B cell (primary cell): Measurements from ENCODE around the gene EFEMP1. TPM values are rescaled to one million over a fixed set of nuclear protein-coding genes. Genes with fewer than 3 reads are reported as not detected.

ENCODE experiments used
- ATAC-seq: fragments of 200-7000 bp; cut with Tn5 transposase; one replicate; pipeline ENCODE4 v1.10.0; 2021; ENCODE audit warnings: low read depth, mild to moderate bottlenecking, moderate number of reproducible peaks, moderate library complexity
- CTCF ChIA-PET: fragments of 350-600 bp; sonication (Branson Sonifier 250); formaldehyde crosslinking; loops from one replicate; lab custom pipeline; 2021; ENCODE audit warnings: antibody characterized with exemption, inconsistent platforms; lab: Charles Lee
- POLR2A ChIA-PET: fragments of 350-600 bp; sonication (Branson Sonifier 250); formaldehyde crosslinking; loops from one replicate; lab custom pipeline; 2021; ENCODE audit warnings: antibody characterized with exemption; lab: Charles Lee
- DNase-seq: peaks from one replicate; pipeline ENCODE4 v3.0.0; 2013
- H2AFZ ChIP-seq: 2 replicates; pipeline ENCODE4 v1.6.1; 2012; ENCODE audit warnings: mild to moderate bottlenecking, low read depth, low read length; ENCODE audit not compliant: insufficient read depth, poor library complexity, severe bottlenecking
- H3K27ac ChIP-seq, 2 donors: 1 replicate in 1 of 2; 2 replicates in 1 of 2; pipeline ENCODE4 v1.5.1; 2012 to 2013; ENCODE audit warnings: low read length in 2 of 2, mild to moderate bottlenecking in 2 of 2, moderate library complexity in 1 of 2
- H3K27me3 ChIP-seq, 4 experiments: fragments of 200-600 bp in 1 of 4; sonication (generic) in 1 of 4; replicated peaks in 1 of 4; 1 replicate in 2 of 4; 2 replicates in 2 of 4; pipeline versions ENCODE4 v1.6.1 to v1.7.0; 2013 to 2016; ENCODE audit warnings: low read length in 3 of 4, mild to moderate bottlenecking in 2 of 4, mixed read lengths in 1 of 4, moderate library complexity in 1 of 4; ENCODE audit not compliant: insufficient read depth in 4 of 4, control insufficient read depth in 3 of 4; ENCODE audit errors: control extremely low read depth in 1 of 4
- H3K36me3 ChIP-seq, 2 experiments: replicated peaks in 1 of 2; 1 replicate in 1 of 2; 2 replicates in 1 of 2; pipeline versions ENCODE4 v1.6.1 to v1.7.1; 2013; ENCODE audit warnings: low read length in 1 of 2; ENCODE audit not compliant: insufficient read depth in 2 of 2, control insufficient read depth in 1 of 2; ENCODE audit errors: control extremely low read depth in 1 of 2, extremely low read depth in 1 of 2
- H3K4me1 ChIP-seq, 2 donors: fragments of 200-600 bp in 1 of 2; sonication (generic) in 1 of 2; 1 replicate in 1 of 2; 2 replicates in 1 of 2; pipeline versions ENCODE4 v1.5.1 to v1.6.1; 2013 to 2017; ENCODE audit warnings: low read length in 2 of 2; ENCODE audit not compliant: control insufficient read depth in 2 of 2, insufficient read depth in 2 of 2
- H3K4me2 ChIP-seq: replicated peaks from 2 replicates; pipeline ENCODE3; 2012; ENCODE audit warnings: mild to moderate bottlenecking, low read depth, low read length; ENCODE audit not compliant: poor library complexity, severe bottlenecking
- H3K4me3 ChIP-seq, 5 experiments: fragments of 200-600 bp in 1 of 5; sonication (generic) in 1 of 5; 1 replicate in 3 of 5; 2 replicates in 2 of 5; pipeline versions ENCODE4 v1.5.1 to v1.7.0; 2011 to 2016; ENCODE audit warnings: low read length in 4 of 5, mild to moderate bottlenecking in 4 of 5, low read depth in 2 of 5, control low read depth in 1 of 5, moderate library complexity in 1 of 5; ENCODE audit not compliant: insufficient read depth in 1 of 5; ENCODE audit errors: control extremely low read depth in 1 of 5, extremely low read depth in 1 of 5
- H3K79me2 ChIP-seq: fragments of 200-600 bp; sonication (generic); one replicate; pipeline ENCODE4 v1.6.0; 2016; ENCODE audit warnings: low read length; ENCODE audit not compliant: control insufficient read depth, insufficient read depth
- H3K9ac ChIP-seq: fragments of 200-600 bp; sonication (generic); 2 replicates; pipeline ENCODE4 v1.6.1; 2017; ENCODE audit warnings: mild to moderate bottlenecking, low read length, moderate library complexity
- H3K9me3 ChIP-seq, 3 donors: one replicate each; pipeline versions ENCODE4 v1.6.1 to v1.7.1; 2013; ENCODE audit warnings: low read length in 2 of 3; ENCODE audit not compliant: control insufficient read depth in 2 of 3, insufficient read depth in 1 of 3; ENCODE audit errors: control extremely low read depth in 1 of 3
- H4K20me1 ChIP-seq: 2 replicates; pipeline ENCODE4 v1.6.0; 2012; ENCODE audit warnings: mild to moderate bottlenecking, low read length; ENCODE audit not compliant: insufficient read depth, control insufficient read depth, poor library complexity, severe bottlenecking
- H3K27ac Mint-ChIP-seq: one replicate; pipeline ENCODE4 v1.8.0; 2021; ENCODE audit warnings: mixed read lengths
- H3K27me3 Mint-ChIP-seq: one replicate; pipeline ENCODE4 v1.8.0; 2021; ENCODE audit warnings: mixed read lengths
- H3K4me1 Mint-ChIP-seq: one replicate; pipeline ENCODE4 v1.8.0; 2021; ENCODE audit warnings: mixed read lengths
- H3K4me3 Mint-ChIP-seq: one replicate; pipeline ENCODE4 v1.8.0; 2021; ENCODE audit warnings: mixed read lengths
- H3K9me3 Mint-ChIP-seq: one replicate; pipeline ENCODE4 v1.8.0; 2022; ENCODE audit warnings: mixed read lengths; ENCODE audit not compliant: insufficient read depth
- CTCF ChIP-seq: fragments of 200-600 bp; IDR thresholded peaks from one replicate; pipeline ENCODE4 v1.8.0; 2022; ENCODE audit warnings: antibody characterized with exemption, mild to moderate bottlenecking
- EZH2 ChIP-seq: IDR thresholded peaks from 2 replicates; pipeline ENCODE4 v1.6.1; 2012; ENCODE audit warnings: borderline replicate concordance, low read depth, mild to moderate bottlenecking, moderate library complexity, low read length; ENCODE audit not compliant: insufficient read depth, poor library complexity, severe bottlenecking
- WGBS: methylation state at CpG from one replicate; pipeline ENCODE4 v1.1.5; 2013; ENCODE audit warnings: missing lambda C conversion rate; ENCODE audit not compliant: insufficient coverage; 5-methylcytosine and 5-hydroxymethylcytosine counted together
- intact Hi-C: fragments of 100-400 bp; cut with micrococcal nuclease; formaldehyde crosslinking; loops from one replicate; pipeline ENCODE4 v1.10.0; 2022
- polyA plus RNA-seq: library from polyadenylated mRNA; depleted of rRNA; stranded (reverse); fragments of >200 nt; gene quantifications from 2 replicates; pipeline ENCODE4 v1.2.3, GENCODE V29; 2012
- total RNA-seq, 2 donors: library from RNA; stranded (reverse); fragments of 120-200 nt in 1 of 2; gene quantifications; 1 replicate in 1 of 2; 2 replicates in 1 of 2; pipeline versions ENCODE4 v1.2.3 to v1.2.4, GENCODE V29; 2013 to 2022

The EFEMP1 gene
- total and polyA plus RNA-seq, 2 donors (not counting 1 experiment from before 2014, with no cell fraction given), result not detected

DNA sequence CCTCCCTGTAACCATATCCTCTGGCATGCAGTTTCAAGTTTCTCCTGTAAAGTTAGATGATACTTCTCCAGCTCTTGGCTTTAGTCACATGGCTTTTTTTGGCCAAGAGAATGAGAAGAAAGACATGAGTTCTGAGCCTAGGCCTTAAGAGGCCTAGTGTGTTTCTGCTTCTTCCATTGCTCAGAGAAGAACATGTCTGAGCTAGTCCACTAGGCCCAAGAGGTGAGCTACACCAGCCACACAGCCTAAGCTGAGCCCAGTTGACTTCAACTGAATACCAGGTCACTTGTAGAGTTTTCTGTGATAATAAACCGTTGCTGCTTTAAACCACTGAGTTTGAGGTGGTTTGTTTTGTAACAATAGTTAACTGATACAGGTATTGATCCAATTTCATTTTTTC, 19.9 kb upstream of the EFEMP1 start:
- no peak overlapping the region for H3K27ac ChIP-seq
- H3K4me1 ChIP-seq, result no peaks in the 10 kb centered on the region
- TF ChIP-seq CTCF (no peak), EZH2 (no peak)
- no CpG with 5 or more reads among the region's 1 CpG for WGBS
- POLR2A ChIA-PET, result no interaction called here
- no peak overlapping the region for H3K4me3 Mint-ChIP-seq
- H3K79me2 ChIP-seq, result no peaks in the 10 kb centered on the region
- H3K9me3 ChIP-seq, result no peaks in the 10 kb centered on the region
- CTCF ChIA-PET, result no interaction called here
- no peak overlapping the region for H2AFZ ChIP-seq
- H3K27me3 Mint-ChIP-seq, result no peaks in the 10 kb centered on the region
- DNase-seq (no peak), ATAC-seq (no peak)
- no peaks in the 10 kb centered on the region for H4K20me1 ChIP-seq
- H3K4me1 Mint-ChIP-seq, result no peaks in the 10 kb centered on the region
- H3K9me3 Mint-ChIP-seq, result no peaks in the 10 kb centered on the region
- no peak overlapping the region for H3K27ac Mint-ChIP-seq
- no peak overlapping the region for H3K4me3 ChIP-seq
- intact Hi-C loops, result no loop called here
- no peaks in the 10 kb centered on the region for H3K27me3 ChIP-seq
- H3K36me3 ChIP-seq, result no peaks in the 10 kb centered on the region
- no peak overlapping the region for H3K9ac ChIP-seq
- no peak overlapping the region for H3K4me2 ChIP-seq

- no peak overlapping the region for H3K4me2 ChIP-seq
- no CpG with 5 or more reads among the region's 3 CpGs for WGBS
- H3K4me1 ChIP-seq, result no peaks in the 10 kb centered on the region
- intact Hi-C loops, result no loop called here
- ATAC-seq (no peak), DNase-seq (no peak)
- no peak overlapping the region for H2AFZ ChIP-seq
- no peak overlapping the region for H3K9ac ChIP-seq
- peaks cover 0 to under 1% (median 0%) of the 10 kb centered on the region in 4 experiments for H3K27me3 ChIP-seq
- H3K36me3 ChIP-seq, result no peaks in the 10 kb centered on the region
- H4K20me1 ChIP-seq, result no peaks in the 10 kb centered on the region
- ChIA-PET POLR2A (no interaction called here), CTCF (no interaction called here)
- no peaks in the 10 kb centered on the region for H3K4me1 Mint-ChIP-seq
- no peak overlapping the region for H3K4me3 Mint-ChIP-seq
- no peaks in the 10 kb centered on the region for H3K79me2 ChIP-seq
- H3K9me3 ChIP-seq, result no peaks in the 10 kb centered on the region
- no peak for TF ChIP-seq CTCF
- no peak for TF ChIP-seq EZH2
- no peak overlapping the region for H3K27ac Mint-ChIP-seq
- H3K27ac ChIP-seq, result no peak overlapping the region
- no peaks in the 10 kb centered on the region for H3K9me3 Mint-ChIP-seq
- peaks cover 11% of the 10 kb centered on the region for H3K27me3 Mint-ChIP-seq
- H3K4me3 ChIP-seq, result no peak overlapping the region
Observed at GRCh38 chr2:55936351-55936750, 12.8 kb upstream of the EFEMP1 start.
